NCI-H1092 (cell line): ENCODE data around the gene NAXD.
"Not testable (repeated sequence)": the region's sequence is repeated elsewhere in the genome, so short reads cannot be mapped to it uniquely, and the experiment has no call there.

Source experiments
- DNase-seq: peaks from one replicate; lab custom pipeline; 2025; lab: John Stamatoyannopoulos, UW

Gene NAXD

DNA sequence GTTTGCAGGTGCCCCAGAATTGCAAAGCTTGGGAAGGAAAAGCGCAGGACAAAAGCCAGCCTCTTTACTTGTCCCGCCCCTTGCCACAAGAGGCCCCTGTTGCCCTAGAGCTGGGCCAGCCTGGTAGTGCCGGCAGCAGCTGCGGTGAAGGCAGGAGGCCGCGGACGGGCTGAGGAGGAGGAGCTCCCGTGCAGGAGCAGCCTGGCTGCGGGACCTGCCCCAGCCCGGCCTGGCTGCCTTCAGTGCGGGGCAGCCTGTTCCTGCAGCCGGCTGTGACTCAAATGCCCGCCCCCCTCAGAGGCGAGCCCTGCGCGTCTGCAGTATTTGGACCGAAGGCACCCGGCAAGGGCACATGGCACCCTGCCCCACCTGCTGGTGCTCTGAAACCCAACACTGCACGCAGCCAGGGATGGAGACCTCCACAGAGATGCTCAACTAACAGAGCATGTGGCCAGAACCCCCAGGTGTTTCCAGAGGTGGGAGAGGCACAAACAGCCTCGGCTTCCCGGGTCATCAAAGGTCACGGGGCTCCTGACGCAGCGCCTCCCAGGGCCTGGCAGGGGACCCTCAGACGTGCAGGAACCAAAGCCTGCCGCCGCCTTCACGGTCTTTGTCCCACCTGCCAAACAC is 29.7 kb downstream of the NAXD start:
- DNase-seq, result peak; percentile 67

DNA sequence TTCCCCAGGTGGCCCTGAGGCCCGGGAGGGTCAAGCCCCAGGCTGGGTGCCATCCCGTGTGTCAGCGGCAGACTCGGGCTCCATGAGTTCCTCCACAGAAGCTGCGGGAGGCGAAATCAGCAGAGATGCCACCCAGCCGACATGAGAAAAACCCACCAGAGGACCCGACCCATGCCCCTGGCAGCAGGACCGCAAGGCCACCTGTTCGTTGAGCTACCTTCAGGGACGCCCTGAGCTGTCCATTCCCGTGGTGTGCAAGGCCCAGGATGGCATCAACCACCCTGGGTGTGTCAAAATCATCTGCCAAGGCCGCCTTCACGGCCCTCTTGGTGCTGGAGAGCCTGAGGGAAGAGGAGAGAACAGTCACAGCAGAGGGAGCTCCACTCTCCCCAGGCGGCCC is 30.4 kb downstream of the NAXD start:
- no peak for DNase-seq

DNA sequence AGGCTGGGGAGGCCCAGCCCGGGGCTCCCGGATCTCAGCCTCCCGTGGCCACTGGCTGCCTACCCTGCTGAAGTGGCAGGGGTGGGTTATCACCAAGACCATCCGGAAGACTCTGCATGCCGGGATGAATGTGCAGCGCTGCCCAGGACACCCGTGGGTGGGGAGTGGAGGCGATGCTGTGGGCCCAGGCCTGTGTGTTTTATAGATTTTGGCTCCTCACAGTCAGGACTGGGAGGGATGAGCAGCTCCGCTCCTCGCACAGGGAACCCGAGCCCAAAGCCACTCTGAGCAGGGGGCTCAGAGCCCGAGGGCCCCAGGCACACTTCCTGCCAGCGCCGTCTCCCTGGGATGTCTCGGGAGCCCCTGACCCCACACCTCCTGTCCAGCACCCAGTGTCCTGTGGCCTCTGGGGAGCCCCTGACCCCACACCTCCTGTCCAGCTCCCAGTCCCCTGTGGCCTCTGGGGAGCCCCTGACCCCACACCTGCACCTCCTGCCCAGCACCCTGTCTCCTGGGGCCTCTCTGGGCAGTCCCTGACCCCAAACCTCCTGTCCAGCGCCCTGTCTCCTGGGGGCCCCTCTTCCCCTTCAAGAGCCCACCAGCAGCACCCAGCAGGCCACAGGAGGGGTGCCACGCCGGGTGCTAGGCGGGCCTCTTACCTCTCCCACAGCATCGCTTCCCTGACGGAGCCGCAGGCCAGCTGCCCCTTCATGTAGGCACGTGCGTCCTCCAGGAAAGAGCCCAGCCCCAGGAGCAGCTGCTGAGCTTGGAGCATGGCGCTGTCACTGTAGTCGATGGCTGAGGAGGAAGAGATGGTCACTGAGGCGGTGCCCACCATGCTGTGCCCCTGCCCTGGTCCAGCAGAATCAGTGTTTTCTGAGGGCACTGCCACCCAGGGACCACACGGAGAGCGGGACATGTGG is 31.4 kb downstream of the NAXD start:
- no peak for DNase-seq

DNA sequence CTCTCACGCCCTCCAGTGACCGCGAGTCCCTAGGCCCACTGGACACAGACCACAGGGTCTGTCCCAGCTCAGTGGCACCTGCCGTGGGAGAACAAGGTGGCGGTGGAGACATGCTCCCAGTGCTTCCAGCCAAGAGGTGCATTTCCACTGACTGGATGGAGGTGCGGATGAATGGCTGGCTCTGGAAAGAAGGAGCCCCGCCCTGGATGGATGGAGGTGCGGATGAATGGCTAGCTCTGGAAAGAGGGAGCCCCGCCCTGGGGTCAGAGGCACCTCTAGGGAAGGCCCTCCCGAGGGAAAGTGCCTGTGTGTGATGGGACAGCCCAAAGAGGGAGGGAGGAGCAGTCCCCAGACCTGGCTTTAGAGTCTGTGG is 32.0 kb downstream of the NAXD start:
- DNase-seq, result no peak

DNA sequence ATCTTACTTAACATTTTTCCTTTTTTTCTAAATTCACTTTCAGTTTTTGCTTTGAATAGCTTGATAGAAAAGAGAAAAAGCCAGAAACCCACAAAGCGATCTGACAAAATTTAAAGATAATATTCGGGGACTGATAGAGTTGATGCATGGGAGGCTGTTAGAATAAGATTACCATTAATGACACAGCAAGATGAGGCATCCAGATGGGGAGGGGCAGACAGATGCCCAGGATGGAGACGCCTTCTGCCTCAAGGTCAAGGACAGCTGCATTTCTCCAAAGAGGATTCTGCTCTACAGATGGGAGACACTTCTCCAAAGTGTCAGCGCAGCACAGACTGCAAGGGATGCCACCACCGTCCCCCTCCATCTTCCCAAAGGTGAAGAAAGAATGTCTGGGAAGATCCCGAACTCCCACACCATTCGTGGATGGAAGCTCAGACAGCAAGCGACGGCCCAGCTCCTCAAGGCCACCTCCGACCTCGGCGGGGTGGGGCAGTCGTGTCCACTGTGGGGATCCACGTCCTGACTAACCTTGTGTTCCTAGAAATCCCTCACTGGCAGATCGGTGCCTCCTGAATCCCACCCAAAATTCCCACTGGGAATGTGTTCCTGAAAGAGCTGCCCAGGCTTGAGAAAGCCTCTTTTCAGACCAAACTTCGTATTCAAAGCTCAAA is 32.9 kb downstream of the NAXD start:
- no peak for DNase-seq

DNA sequence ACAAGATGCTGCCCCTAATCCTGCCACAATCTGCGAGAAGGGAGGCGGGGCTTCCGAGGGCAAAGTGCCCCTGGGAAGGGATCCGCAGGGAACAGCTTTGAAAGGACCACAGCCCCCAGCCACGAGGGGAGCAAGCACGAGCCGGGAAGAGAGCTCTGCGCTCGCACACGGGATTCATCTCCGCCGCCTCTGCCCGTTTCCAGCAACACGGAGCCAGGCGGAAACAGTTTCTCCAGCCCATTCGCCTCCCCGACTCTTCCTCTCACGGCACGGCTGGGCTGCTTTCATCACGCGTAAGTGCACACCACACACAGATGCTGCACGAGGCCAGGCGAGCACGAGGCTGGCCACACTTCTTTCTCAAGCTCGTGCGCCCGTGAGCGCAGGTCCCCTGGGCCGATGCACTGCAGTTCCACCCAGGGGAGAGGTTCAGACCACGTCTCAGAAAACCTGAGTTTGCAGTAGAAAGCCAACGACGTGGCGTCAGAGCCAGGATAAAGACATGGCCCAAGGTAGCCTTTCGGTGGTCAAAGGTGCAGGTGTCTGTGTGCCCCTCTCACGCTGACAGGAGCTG is 33.6 kb downstream of the NAXD start:
- no peak for DNase-seq

DNA sequence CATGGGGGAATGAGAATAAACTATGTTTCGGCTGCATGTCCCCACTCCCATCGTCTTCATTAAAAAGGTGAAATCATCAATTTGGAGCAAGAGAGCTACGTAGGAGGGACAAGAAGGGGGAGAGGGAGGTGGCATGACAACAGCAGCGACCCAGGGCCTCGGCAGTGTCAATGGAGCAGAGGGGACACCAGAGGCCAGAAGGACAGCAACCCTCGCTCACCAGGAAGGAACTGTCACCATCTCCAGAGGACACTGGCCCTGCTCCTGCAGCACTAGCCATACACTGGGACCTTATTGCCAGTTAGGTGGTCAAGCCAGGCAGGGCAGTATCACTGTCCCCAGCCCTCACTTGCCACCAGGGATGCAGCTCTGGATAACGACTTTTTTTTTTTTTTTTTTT is 34.2 kb downstream of the NAXD start:
- no peak for DNase-seq

DNA sequence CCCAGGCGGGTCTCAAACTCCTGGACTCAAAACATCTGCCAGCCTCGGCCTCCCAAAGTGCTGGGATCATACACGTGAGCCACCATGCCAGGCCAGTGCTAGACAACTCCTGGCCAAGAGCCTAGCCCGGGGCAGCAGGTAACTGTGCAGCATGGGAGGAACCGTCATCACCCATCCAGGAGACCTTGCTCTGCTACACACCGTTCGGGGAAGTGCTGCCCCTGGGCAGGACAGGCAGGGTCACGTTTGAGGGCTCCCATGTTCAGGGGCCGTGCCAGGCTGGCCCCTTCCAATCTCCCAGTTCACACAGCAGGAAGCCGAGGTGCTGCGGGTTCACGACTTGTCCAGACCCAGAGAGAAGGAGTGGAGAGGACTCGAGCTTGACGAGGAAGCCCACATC is 35.1 kb downstream of the NAXD start:
- no peak for DNase-seq

DNA sequence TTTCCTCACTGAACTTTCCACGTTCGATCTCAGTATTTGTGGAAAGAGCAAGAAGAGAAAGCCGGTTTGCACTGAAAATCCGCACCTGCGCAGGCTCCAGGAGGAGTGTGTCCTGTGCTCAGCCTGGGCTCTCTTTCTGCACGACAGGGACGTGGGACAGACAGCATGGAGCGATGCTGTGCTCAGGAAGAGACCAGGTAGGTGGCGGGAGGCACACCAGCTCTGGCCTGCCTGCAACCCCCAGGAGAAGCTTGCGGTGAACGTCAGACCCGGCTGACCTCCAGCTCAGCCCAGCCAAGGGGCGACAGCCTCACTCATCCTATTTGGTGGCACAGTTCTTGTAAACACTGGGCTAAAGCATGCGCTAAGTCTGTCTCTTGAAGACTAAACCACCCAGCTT is 35.9 kb downstream of the NAXD start:
- no peak for DNase-seq

DNA sequence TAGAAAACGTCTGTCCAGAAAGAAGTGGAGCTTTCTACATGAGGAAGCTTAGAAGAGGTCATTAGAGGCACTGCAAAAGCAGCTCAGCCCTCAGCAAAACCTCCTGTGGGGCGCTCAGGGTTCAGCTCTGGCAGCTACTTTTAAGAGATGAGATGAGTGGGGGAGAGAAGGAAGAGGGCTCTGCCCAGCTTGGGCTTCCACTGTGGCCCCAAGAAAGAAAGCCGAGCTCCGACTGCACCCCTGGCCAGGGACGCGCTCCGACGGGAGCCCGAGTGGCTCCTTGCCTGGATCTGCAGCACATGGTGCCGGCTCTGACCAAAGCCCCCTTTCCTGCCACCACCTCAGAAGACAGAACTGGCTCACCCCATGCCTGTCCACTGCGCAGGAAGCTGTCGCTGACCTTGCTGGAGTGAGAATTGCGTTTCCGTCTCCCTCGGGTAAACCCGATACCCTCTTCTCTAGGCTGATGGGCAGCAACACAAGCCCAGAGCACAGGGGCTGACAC is 36.4 kb downstream of the NAXD start:
- no peak for DNase-seq

DNA sequence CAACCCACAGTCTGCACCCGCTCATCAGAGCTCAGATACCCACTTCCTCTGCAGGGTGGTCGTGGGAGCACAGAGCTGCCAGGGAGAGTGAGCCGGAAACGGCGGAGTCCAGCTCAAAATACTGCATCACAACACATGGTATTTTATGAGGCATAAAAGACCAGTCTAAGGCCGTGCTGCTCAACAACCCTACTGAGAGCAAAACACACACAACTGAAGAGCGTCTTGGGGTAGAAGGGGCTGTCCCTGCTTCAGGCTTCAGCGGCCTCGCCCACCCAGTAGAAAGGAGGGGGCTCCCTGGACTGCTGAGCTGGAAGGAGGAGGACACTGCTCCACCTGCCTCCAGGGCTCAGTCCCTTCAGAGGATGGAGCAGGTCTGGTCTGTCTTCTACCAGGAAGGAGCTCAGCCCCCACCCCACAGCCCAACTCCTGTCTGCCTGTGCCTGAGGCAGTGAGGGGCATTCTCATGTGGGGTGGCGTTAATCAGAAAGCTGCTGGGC is 36.9 kb downstream of the NAXD start:
- DNase-seq, result no peak

DNA sequence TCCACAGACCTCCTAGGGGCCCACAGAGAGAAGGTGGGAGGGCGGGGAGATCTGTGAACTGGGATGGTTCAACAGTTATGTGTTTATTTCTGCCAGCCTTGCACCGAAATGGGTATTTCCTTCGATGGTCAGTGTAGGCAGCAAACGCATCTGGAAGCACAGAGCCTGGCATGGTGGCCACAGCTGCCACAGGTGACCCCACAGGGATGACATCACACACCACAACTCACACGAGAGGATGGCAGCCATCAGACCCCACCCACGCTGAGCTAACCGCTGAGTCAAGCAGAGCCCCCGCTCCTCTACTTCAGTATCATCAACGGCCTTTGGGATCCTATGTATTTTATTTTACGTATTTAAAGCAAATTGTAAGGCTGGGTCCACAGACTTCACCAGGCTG is 37.4 kb downstream of the NAXD start:
- DNase-seq, result no peak

DNA sequence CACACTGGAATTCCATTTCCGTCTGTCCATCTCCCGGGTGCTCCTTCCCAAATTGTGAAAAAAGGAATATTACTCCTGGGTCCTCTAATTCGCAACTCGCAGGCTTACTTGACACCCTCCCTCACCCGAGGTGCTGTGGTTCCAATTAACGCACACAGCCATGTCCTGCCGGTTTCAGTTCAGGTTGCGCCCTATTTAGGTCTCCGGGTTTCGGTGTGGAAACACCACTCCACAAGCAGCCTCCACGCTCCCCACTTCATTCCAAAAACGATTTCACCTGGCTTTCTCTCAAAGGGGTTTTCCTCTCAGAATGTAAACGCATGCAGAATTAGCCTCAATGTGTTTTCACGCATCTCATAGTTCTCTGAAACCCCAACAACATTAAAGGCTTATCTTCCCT is 37.9 kb downstream of the NAXD start:
- DNase-seq, result no peak

DNA sequence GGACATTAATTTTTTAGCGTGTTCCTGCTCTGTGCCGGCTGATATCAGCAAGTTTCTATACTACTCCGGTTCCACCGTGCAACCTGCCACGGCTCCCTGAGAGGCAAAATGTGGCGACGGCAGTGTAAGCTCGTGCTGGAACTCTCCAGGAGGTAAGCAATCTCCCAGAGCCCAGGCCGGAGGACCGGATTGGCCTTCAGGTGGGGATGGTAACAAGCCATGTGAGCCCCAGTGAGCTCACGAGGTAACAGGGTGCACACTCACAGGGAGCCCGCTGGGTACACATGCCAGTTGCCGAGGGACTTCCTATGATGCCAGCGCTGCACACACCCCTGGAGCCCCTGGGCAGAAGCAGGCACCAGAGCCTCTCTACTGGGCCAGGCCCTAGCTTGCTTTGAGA is 38.5 kb downstream of the NAXD start:
- no peak for DNase-seq

DNA sequence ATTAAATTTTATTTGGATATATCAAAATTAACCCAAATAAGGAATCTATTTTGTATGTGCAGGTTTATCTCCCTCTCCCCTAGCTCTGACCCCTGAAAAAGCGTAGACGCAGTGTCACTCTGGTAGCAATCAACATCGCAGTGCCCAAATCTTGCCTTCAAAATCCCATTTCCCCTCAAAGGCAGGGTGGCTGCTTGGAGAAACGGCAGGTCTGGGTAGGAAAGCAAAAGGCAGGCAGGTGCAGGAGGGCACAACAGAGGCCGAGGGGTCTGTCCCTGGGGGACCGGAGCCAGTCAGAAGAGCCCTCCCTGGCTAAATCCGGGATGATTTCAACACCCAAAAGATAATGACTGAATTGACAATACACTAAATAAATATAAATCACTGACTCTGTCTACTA is 41.9 kb downstream of the NAXD start:
- no peak for DNase-seq

DNA sequence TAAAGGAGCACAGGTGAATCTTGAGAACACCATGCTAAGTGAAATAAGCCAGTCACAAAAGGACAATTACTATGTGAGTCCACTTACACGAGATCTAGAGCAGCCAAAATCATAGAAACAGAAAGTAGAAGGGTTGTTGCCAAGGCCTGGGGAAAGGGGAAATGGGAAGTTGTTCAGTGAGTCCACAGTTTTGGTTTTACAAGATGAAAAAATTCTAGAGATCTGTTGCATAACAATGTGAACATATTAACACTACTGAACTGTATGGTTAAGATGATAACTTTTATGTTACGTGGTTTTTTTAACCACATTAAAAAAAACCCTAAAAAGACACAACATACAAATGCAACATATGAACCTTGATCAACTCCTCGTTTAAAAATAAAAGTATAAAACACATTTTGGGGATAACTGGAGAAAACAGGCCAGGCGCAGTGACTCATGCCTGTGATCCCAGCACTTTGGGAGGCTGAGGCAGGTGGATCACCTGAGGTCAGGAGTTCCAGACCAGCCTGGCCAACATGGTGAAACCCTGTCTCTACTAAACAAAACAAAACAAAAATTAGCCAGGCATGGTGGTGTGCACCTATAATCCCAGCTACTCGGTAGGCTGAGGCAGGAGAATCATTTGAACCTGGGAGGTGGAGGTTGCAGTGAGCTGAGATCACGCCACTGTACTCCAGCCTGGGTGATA is 43.0 kb downstream of the NAXD start:
- not testable (repeated sequence) for DNase-seq

DNA sequence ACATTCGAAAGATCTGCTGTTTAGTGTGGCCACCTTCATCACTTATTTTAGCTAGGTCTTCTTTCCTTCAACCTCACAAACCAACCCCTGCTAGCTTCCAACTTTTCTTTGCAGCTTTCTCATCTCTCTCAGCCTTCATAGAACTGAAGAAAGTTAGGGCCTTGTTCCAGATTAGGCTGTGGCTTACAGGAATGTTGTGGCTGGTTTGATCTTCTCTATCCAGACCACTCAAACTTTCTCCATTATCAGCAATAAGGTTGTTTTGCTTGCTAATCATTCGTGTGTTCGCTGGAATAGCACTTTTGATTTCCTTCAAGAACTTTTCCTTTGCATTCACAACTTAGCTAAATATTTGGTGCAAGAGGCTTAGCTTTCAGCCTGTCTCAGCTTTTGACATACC is 45.9 kb downstream of the NAXD start:
- DNase-seq, result no peak

DNA sequence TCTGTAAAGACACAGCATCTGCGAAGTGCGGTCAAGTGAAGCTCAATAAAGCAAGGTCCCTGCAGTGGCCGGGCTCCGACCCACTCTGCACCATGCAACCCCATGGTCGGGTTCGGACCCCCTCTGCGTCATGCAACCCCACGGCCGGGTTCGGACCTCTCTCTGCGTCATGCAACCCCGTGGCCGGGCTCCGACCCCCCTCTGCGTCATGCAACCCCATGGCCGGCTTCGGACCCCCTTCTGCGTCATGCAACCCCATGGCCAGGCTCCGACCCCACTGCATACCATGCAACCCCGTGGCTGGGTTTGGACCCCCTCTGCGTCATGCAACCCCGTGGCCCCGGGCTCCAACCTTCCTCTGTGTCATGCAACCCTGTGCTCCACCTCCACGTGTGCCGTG is 46.7 kb downstream of the NAXD start:
- no peak for DNase-seq

DNA sequence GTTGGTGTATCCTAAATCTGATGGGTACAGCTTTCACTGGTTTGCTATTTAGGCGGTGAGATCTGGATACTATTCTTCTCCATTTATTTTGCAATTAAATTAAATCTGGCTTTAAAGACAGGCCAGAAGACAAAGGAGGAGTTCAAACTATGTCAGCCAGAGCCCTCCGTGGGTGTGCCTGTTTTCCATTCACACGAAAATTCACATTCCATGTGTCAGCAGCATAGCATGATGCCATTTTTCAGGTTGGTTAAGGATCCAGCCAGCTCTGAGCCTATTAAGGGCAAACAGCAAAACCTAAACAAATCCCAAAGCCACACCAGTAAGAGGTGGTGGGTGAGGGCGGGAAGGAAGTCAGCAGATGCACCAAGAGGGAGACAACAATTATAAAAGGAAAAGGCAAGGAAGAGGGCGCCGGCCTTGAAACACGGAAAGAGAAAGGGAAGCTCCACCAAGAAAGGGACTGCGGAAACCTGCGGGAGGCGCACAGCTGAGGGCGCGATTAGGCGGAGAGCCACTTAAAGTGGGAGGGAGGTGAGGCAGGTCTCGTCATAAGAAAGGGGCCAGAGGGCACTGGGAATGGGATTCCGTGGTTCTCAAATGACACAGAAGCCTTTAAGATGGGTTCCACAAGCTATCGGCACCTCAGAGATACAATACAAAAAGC is 47.6 kb downstream of the NAXD start:
- DNase-seq, result no peak

DNA sequence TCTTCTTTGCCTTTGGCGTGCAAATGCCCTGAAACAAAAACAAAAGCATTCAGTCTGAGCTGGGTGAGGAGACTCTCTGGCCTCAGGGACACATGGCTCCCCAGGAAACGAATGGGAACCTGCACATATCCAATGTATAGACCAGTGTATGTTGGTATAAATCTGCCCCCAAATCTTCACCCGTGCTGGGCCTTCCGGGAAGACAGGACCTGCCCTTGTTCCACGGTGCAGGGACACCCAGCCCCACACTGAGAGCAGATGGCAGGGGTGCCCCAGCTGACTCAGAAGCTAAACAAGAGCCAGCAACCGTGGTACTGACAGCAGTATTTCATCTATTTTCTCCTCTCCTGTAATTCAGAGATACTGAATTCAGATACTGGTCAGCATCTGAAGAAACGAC is 48.1 kb downstream of the NAXD start:
- DNase-seq, result no peak

DNA sequence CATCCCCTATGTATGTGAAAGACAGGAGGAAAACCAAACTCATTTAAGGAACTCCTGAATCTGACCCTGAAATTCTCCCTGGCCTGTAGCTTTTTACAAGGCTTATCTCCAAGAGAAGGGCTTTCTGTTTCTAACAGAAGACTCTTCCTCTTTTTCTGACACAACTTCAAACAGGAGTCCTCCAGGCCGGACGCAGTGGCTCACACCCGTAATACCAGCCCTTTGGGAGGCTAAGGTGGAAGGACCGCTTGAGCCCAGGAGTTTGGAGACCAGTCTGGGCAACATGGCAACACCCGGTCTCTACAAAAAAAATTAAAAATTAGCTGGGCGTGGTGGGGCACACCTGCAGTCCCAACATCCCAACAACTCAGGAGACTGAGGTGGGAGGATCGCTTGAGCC is 48.7 kb downstream of the NAXD start:
- no peak for DNase-seq
